Activated CD8-positive, alpha-beta memory T cell treated with anti-CD3 and anti-CD28 coated beads for 24 hours (primary cell): Measurements from ENCODE around the gene TSHZ1.

ENCODE experiments used
- DNase-seq: peaks from one replicate; pipeline ENCODE4 v3.0.0-alpha.2; 2020

The TSHZ1 gene

GRCh38 chr18:75276818-75277609, 66.4 kb downstream of the TSHZ1 start:
- no peak for DNase-seq

GRCh38 chr18:75277610-75277928, 67.0 kb downstream of the TSHZ1 start:
- DNase-seq = no peak

- no peak for DNase-seq
Observed at GRCh38 chr18:75279381-75279780, 68.8 kb downstream of the TSHZ1 start.

- DNase-seq = no peak
Observed at GRCh38 chr18:75280427-75281280, 70.1 kb downstream of the TSHZ1 start.

- DNase-seq = no peak
Observed at GRCh38 chr18:75282746-75283145, 72.1 kb downstream of the TSHZ1 start.

- no peak for DNase-seq
Observed at GRCh38 chr18:75283731-75284130, 73.1 kb downstream of the TSHZ1 start.

GRCh38 chr18:75284566-75284965, 74.0 kb downstream of the TSHZ1 start:
- no peak for DNase-seq

- no peak for DNase-seq
Observed at GRCh38 chr18:75285876-75286275, 75.3 kb downstream of the TSHZ1 start.

- DNase-seq = no peak
Observed at GRCh38 chr18:75287006-75287405, 76.4 kb downstream of the TSHZ1 start.

- DNase-seq = no peak
Observed at GRCh38 chr18:75287700-75288099, 77.1 kb downstream of the TSHZ1 start.

GRCh38 chr18:75289761-75290160, 79.2 kb downstream of the TSHZ1 start:
- DNase-seq = no peak

GRCh38 chr18:75290737-75291358, 80.3 kb downstream of the TSHZ1 start:
- no peak for DNase-seq

- no peak for DNase-seq
Observed at GRCh38 chr18:75291460-75291859, 80.9 kb downstream of the TSHZ1 start.

- DNase-seq = no peak
Observed at GRCh38 chr18:75293591-75293990, 83.0 kb downstream of the TSHZ1 start.

GRCh38 chr18:75297731-75298130, 87.1 kb downstream of the TSHZ1 start:
- no peak for DNase-seq

- DNase-seq = no peak
Observed at GRCh38 chr18:75304678-75305557, 94.3 kb downstream of the TSHZ1 start.

GRCh38 chr18:75305984-75306383, 95.4 kb downstream of the TSHZ1 start:
- DNase-seq = no peak

- DNase-seq = no peak
Observed at GRCh38 chr18:75307530-75307929, 96.9 kb downstream of the TSHZ1 start.

- DNase-seq = no peak
Observed at GRCh38 chr18:75309564-75309963, 99.0 kb downstream of the TSHZ1 start.

GRCh38 chr18:75314117-75314516, 103.5 kb downstream of the TSHZ1 start:
- DNase-seq = no peak

GRCh38 chr18:75314606-75315005, 104.0 kb downstream of the TSHZ1 start:
- no peak for DNase-seq

GRCh38 chr18:75316223-75316622, 105.6 kb downstream of the TSHZ1 start:
- DNase-seq = no peak

- DNase-seq = no peak
Observed at GRCh38 chr18:75316826-75317225, 106.2 kb downstream of the TSHZ1 start.
